IMR-90 (cell line): ENCODE results near the gene DNAH8.

Source experiments
- CTCF ChIP-seq: conservative IDR thresholded peaks from 2 replicates; pipeline ENCODE4 v1.5.1; 2012; ENCODE audit warnings: mild to moderate bottlenecking, low read depth, low read length, improper control_type of control experiment
- POLR2A ChIP-seq: IDR thresholded peaks from 2 replicates; pipeline ENCODE4 v1.6.1; 2012; ENCODE audit warnings: mild to moderate bottlenecking, low read depth, low read length
- RCOR1 ChIP-seq: IDR thresholded peaks from 2 replicates; pipeline ENCODE4 v1.6.1; 2012; ENCODE audit warnings: mild to moderate bottlenecking, low read length, improper control_type of control experiment; ENCODE audit not compliant: insufficient replicate concordance
- RFX5 ChIP-seq: IDR thresholded peaks from 2 replicates; pipeline ENCODE4 v1.8.0; 2012; ENCODE audit warnings: low read depth, mild to moderate bottlenecking, low read length, moderate library complexity

DNA sequence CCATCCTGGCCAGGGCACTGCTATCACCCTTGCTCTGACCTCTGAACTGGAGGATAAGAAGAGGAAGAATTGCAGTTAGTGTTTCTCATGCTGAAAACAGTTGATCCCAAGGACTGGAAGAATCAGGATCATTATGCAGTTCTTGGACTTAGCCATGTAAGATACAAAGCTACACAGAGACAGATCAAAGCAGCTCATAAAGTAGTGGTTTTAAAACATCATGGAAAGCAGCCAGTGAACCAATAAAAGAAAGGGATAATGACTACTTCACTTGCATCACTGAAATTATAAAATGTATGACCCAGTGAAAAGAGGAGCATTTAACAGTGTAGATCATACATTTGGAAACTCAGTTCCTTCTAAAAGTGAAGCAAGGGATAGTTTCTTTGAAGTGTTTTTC, 47.7 kb downstream of the DNAH8 start:
- TF ChIP-seq CTCF = no peak
- no peak for TF ChIP-seq POLR2A
- no peak for TF ChIP-seq RFX5
- no peak for TF ChIP-seq RCOR1
